DND-41 (cell line): Measurements from ENCODE around the gene DAW1.

Experiments
- CTCF ChIP-seq: IDR thresholded peaks from 2 replicates; pipeline ENCODE4 v1.5.1; 2012; ENCODE audit warnings: borderline replicate concordance, low read length, moderate library complexity, mild to moderate bottlenecking; ENCODE audit not compliant: poor library complexity, severe bottlenecking; ENCODE audit errors: extremely low read depth
- EZH2 ChIP-seq: IDR thresholded peaks from 3 replicates; pipeline ENCODE4 v1.6.1; 2012; ENCODE audit warnings: borderline replicate concordance, low read depth, mild to moderate bottlenecking, moderate library complexity, low read length, inconsistent platforms; ENCODE audit not compliant: severe bottlenecking

DNA sequence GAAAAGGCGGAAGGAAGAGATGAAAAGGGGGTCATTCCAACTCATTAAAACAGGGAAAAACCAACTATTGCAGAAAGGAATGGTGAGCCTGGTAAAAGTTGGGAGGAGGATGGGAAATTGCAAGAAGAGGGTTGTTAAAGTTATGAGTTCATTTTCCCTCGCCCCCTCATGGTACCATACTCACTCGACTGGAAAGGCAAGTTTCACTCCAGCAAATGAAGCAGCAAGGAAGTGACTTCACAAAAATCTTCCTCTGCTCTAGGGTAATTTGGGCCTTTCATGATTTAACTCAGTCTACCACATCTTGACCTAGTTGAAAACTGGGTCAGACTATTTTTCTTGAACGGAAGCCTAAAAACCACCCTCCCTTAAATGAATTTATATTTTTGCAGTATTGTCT is 22.8 kb upstream of the DAW1 start:
- TF ChIP-seq CTCF (no peak), EZH2 (no peak)
